PC-9 (cell line): ENCODE results near the gene SETD5. TPM values are rescaled to one million over a fixed set of nuclear protein-coding genes. Genes with fewer than 3 reads are reported as not detected.

ENCODE experiments used
- BruUV-seq: library from RNA; stranded (reverse); fragments of 400-500 nt; replicated peaks from 2 replicates; lab custom pipeline; 2021; lab: Mats Ljungman, UMichigan
- CTCF ChIA-PET: fragments of 300-600 bp; sonication (Branson Sonifier 250); formaldehyde crosslinking; loops from one replicate; lab custom pipeline; 2022; ENCODE audit warnings: antibody characterized with exemption; lab: Charles Lee
- POLR2A ChIA-PET: fragments of 300-600 bp; sonication (Branson Sonifier 250); formaldehyde crosslinking; loops from one replicate; lab custom pipeline; 2022; ENCODE audit warnings: antibody characterized with exemption; ENCODE audit not compliant: unreplicated experiment; lab: Charles Lee
- DNase-seq, 2 experiments: peaks; one replicate each; pipeline versions ENCODE4 v3.0.0 to v3.0.0-alpha.2; 2015 to 2022; ENCODE audit warnings: mixed read lengths in 1 of 2
- H2AFZ ChIP-seq: fragments of 200-600 bp; sonication (generic); 2 replicates; pipeline ENCODE4 v1.8.1; 2017; ENCODE audit warnings: antibody characterized with exemption
- H3F3A ChIP-seq: fragments of 200-600 bp; sonication (generic); 2 replicates; pipeline ENCODE4 v1.8.1; 2017; ENCODE audit warnings: antibody characterized with exemption, mild to moderate bottlenecking, low read depth; ENCODE audit not compliant: insufficient read depth
- H3K27ac ChIP-seq: fragments of 200-600 bp; sonication (generic); 2 replicates; pipeline ENCODE4 v1.6.1; 2016; ENCODE audit warnings: mixed run types
- H3K27me3 ChIP-seq: fragments of 200-600 bp; sonication (generic); 2 replicates; pipeline ENCODE4 v1.6.1; 2016; ENCODE audit warnings: low read depth, mixed run types; ENCODE audit not compliant: insufficient read depth
- H3K36me3 ChIP-seq: fragments of 200-600 bp; sonication (generic); 2 replicates; pipeline ENCODE4 v1.6.1; 2016; ENCODE audit warnings: low read depth, mixed run types
- H3K4me1 ChIP-seq: fragments of 200-600 bp; sonication (generic); replicated peaks from 2 replicates; pipeline ENCODE4 v1.6.1; 2016; ENCODE audit warnings: mixed run types; ENCODE audit not compliant: insufficient read depth
- H3K4me2 ChIP-seq: fragments of 200-600 bp; sonication (generic); 2 replicates; pipeline ENCODE4 v1.6.1; 2017; ENCODE audit warnings: mixed run types
- H3K4me3 ChIP-seq: fragments of 200-600 bp; sonication (generic); 2 replicates; pipeline ENCODE4 v1.6.1; 2016; ENCODE audit warnings: mixed run types
- H3K79me2 ChIP-seq: fragments of 200-600 bp; sonication (generic); 2 replicates; pipeline ENCODE4 v1.6.1; 2017; ENCODE audit warnings: low read depth, mixed run types
- H3K9me2 ChIP-seq: fragments of 200-600 bp; sonication (generic); 2 replicates; pipeline ENCODE4 v1.8.1; 2017; ENCODE audit warnings: mild to moderate bottlenecking; ENCODE audit not compliant: insufficient read depth
- H3K9me3 ChIP-seq: fragments of 200-600 bp; sonication (generic); 2 replicates; pipeline ENCODE4 v1.8.1; 2016; ENCODE audit warnings: low read depth; ENCODE audit not compliant: insufficient read depth
- H4K20me1 ChIP-seq: fragments of 200-600 bp; sonication (generic); 2 replicates; pipeline ENCODE4 v1.8.1; 2017; ENCODE audit not compliant: insufficient read depth
- EZH2 ChIP-seq: fragments of 200-600 bp; sonication (generic); IDR thresholded peaks from 2 replicates; pipeline ENCODE4 v1.8.0; 2017; ENCODE audit warnings: antibody characterized with exemption, low read depth
- intact Hi-C: fragments of 100-400 bp; cut with micrococcal nuclease; formaldehyde crosslinking; loops from one replicate; pipeline ENCODE4 v1.10.0; 2022; ENCODE audit not compliant: unreplicated experiment
- total RNA-seq: library from RNA; stranded (reverse); gene quantifications from 2 replicates; pipeline ENCODE4 v1.2.3, GENCODE V29; 2021
- TF ChIP-seq, protein P1 (sequence below): fragments of 200-600 bp; sonication (generic); conservative IDR thresholded peaks from 2 replicates; pipeline ENCODE4 v1.6.1; 2017; ENCODE audit warnings: mixed run types, antibody characterized with exemption, mild to moderate bottlenecking, moderate library complexity

SETD5 gene
- total RNA-seq, 1 experiment from 2014 or later = 140 TPM

DNA sequence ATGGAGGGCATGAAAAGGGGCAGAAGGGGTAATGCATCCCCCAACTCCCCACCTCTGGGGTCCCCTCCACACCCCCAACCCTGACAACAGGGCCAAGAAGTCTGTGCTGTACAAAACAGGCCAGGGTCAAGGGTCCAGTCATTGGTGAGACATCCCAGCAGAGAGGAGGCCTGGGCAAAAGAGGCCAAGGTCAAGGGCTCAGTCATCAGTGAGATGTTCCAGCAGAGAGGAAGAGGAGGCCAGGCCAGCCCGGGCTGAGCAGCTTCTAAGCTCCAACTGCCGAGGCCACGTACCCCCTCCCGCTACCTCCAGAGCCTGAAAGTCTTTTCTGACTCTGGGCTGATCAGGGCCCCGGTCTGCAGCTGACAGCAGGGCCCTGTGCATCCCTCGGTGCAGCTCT, 103.8 kb downstream of the SETD5 start:
- no peaks in the 10 kb centered on the region for H3K36me3 ChIP-seq
- peaks cover 21% of the 10 kb centered on the region for H3K4me1 ChIP-seq
- no peak overlapping the region for H3K27ac ChIP-seq
- no peak overlapping the region for H3K4me2 ChIP-seq
- CTCF ChIA-PET = no interaction called here
- no peaks in the 10 kb centered on the region for H3K79me2 ChIP-seq
- TF ChIP-seq EZH2 = no peak
- TF ChIP-seq, protein P1, sequence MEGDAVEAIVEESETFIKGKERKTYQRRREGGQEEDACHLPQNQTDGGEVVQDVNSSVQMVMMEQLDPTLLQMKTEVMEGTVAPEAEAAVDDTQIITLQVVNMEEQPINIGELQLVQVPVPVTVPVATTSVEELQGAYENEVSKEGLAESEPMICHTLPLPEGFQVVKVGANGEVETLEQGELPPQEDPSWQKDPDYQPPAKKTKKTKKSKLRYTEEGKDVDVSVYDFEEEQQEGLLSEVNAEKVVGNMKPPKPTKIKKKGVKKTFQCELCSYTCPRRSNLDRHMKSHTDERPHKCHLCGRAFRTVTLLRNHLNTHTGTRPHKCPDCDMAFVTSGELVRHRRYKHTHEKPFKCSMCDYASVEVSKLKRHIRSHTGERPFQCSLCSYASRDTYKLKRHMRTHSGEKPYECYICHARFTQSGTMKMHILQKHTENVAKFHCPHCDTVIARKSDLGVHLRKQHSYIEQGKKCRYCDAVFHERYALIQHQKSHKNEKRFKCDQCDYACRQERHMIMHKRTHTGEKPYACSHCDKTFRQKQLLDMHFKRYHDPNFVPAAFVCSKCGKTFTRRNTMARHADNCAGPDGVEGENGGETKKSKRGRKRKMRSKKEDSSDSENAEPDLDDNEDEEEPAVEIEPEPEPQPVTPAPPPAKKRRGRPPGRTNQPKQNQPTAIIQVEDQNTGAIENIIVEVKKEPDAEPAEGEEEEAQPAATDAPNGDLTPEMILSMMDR = no peak
- DNase-seq = no peak
- POLR2A ChIA-PET = no interaction called here
- H2AFZ ChIP-seq = no peak overlapping the region
- no peaks in the 10 kb centered on the region for H3K9me2 ChIP-seq
- H4K20me1 ChIP-seq = 0 out of 2 replicates have a peak, but pooled peaks cover 6% of the 10 kb centered on the region
- no peak overlapping the region for H3K4me3 ChIP-seq
- no peaks in the 10 kb centered on the region for H3K27me3 ChIP-seq
- no TSS peak for BruUV-seq
- intact Hi-C loops = loop anchor here (5.0 to 10.0 kb wide), 3 partner anchors 146 to 304 kb away; partner anchors contain the start of genes BRPF1 and MTMR14
- peaks cover 21% of the 10 kb centered on the region for H3F3A ChIP-seq
- no peaks in the 10 kb centered on the region for H3K9me3 ChIP-seq

DNA sequence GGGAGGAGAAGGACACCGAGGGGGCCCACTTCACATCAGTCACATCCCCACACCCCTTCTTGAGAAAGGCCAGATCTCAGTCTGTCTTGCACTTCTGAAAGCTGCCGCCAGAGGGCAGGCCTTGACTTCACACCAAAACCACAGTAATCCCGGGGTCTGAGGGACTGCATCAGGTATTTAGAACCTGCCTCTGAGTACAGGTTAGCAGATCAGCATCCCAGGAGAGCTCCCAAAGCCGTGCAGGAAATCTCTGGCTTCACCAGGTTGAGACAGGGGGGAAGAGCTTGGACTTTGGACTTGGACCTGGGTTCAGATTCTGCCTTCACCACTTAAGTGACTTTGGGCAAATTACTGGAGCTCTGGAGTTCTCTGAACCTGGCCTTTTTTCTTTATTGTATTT, 105.9 kb downstream of the SETD5 start:
- Histone ChIP-seq H3K79me2 (no peaks in the 10 kb centered on the region), H3K36me3 (no peaks in the 10 kb centered on the region), H3K4me3 (no peak overlapping the region), H4K20me1 (no peaks in the 10 kb centered on the region), H3K4me2 (no peak overlapping the region), H3K4me1 (peaks cover 5% of the 10 kb centered on the region), H3K9me2 (no peaks in the 10 kb centered on the region), H3K27ac (no peak overlapping the region), H2AFZ (no peak overlapping the region), H3K27me3 (peaks cover 15% of the 10 kb centered on the region), H3K9me3 (no peaks in the 10 kb centered on the region), H3F3A (peaks cover 3% of the 10 kb centered on the region)
- TF ChIP-seq, protein P1 = peak; percentile 97
- TF ChIP-seq EZH2 = no peak
- ChIA-PET CTCF (interaction anchor here (1.0 kb wide), 1 partner anchor 159 kb away, joined by 3 read pairs; no protein-coding TSS in a partner anchor), POLR2A (no interaction called here)
- intact Hi-C loops = loop anchor here (2.0 to 10.0 kb wide), 4 partner anchors 144 to 538 kb away; partner anchors contain the start of genes BRPF1 and MTMR14
- DNase-seq = peak; percentile 46 to 73
- no TSS peak for BruUV-seq

DNA sequence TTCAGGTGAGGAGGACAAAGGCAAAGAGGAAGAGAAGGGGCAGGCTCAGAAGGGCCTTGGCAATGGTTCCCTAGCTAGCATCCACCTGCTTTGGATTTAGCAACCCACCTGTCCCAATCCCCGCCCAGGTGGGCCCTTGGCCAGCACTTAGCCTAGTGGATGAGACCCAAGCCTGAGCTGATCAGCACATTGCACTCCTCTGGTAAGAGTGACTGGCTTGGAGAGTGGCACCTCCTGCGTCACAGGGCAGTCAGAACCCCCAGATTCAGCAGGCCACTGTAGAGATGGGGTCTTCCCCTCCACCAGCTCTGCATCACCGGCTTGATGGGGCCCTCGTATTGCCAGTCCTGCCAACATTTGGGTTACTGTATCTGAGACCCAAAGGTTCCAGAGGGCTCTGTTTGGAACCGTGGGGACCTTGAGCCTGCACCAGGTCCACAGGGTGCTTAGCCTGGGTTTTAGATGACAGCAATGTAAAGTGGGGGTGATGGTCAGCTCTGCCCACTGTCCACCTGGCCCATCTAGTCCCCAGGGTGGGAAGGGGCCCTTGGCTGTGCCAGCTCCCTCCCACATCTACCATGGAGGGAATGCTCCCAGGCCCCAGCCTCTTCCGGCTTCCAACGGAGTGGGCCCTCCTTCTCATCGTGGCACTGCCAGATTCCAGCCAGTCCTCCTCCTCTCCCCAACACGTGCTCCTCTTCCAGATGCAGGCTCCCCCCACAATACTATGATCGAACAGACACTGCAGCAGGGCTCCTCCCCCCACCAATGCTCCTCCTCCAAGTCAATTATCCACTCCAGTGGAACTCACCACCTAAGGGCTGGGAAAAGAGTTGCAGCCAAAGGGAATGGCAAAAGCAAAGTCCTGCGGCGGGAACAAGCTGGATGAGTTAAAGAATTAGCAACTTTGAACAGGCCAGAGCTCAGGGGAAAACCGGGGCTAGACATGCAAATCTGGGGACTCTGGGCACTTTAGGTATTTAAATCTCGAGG, 110.5 kb downstream of the SETD5 start:
- Histone ChIP-seq H3K36me3 (no peaks in the 10 kb centered on the region), H3F3A (no peaks in the 10 kb centered on the region), H3K9me2 (no peaks in the 10 kb centered on the region), H3K4me1 (no peaks in the 10 kb centered on the region), H2AFZ (no peak overlapping the region), H3K27ac (no peak overlapping the region), H3K4me2 (no peak overlapping the region), H4K20me1 (no peaks in the 10 kb centered on the region), H3K9me3 (no peaks in the 10 kb centered on the region), H3K27me3 (peaks cover 35% of the 10 kb centered on the region), H3K79me2 (no peaks in the 10 kb centered on the region), H3K4me3 (no peak overlapping the region)
- no peak for DNase-seq
- POLR2A ChIA-PET = no interaction called here
- TF ChIP-seq, protein P1 = no peak
- no peak for TF ChIP-seq EZH2
- BruUV-seq = no TSS peak
- intact Hi-C loops = loop anchor here (10.0 kb wide), 1 partner anchor 297 kb away; no protein-coding TSS in a partner anchor
- CTCF ChIA-PET = no interaction called here
